AG04449 (cell line): ENCODE measurements around the gene FUBP3.

Experiments used
- CTCF ChIA-PET: fragments of 350-600 bp; formaldehyde crosslinking; extraction: SDS; loops from one replicate; lab custom pipeline; 2021; ENCODE audit warnings: antibody characterized with exemption; lab: Yijun Ruan, JAX
- POLR2A ChIA-PET: fragments of 400-600, 350-600 bp; formaldehyde crosslinking; extraction: SDS; loops from one replicate; lab custom pipeline; 2020; ENCODE audit warnings: antibody characterized with exemption, inconsistent platforms; lab: Yijun Ruan, JAX
- DNase-seq: peaks from one replicate; pipeline ENCODE4 v3.0.0-alpha.2; 2010; ENCODE audit warnings: low read depth, low spot score
- H3K4me3 ChIP-seq: 2 replicates; pipeline ENCODE4 v1.5.1; 2011; ENCODE audit warnings: low read depth, mild to moderate bottlenecking, control low read depth, low read length
- TF ChIP-seq, protein P1 (sequence below): IDR thresholded peaks from one replicate; pipeline ENCODE4 v1.5.1; 2011; ENCODE audit warnings: mild to moderate bottlenecking, moderate library complexity, low read length, control low read depth, inconsistent platforms; ENCODE audit not compliant: insufficient read depth; ENCODE audit errors: missing control alignments

FUBP3 gene

GRCh38 chr9:130597228-130597627 lies 17.9 kb downstream of the FUBP3 start:
- POLR2A ChIA-PET: no interaction called here
- TF ChIP-seq, protein P1, sequence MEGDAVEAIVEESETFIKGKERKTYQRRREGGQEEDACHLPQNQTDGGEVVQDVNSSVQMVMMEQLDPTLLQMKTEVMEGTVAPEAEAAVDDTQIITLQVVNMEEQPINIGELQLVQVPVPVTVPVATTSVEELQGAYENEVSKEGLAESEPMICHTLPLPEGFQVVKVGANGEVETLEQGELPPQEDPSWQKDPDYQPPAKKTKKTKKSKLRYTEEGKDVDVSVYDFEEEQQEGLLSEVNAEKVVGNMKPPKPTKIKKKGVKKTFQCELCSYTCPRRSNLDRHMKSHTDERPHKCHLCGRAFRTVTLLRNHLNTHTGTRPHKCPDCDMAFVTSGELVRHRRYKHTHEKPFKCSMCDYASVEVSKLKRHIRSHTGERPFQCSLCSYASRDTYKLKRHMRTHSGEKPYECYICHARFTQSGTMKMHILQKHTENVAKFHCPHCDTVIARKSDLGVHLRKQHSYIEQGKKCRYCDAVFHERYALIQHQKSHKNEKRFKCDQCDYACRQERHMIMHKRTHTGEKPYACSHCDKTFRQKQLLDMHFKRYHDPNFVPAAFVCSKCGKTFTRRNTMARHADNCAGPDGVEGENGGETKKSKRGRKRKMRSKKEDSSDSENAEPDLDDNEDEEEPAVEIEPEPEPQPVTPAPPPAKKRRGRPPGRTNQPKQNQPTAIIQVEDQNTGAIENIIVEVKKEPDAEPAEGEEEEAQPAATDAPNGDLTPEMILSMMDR: no peak
- H3K4me3 ChIP-seq: no peak overlapping the region
- CTCF ChIA-PET: no interaction called here
- DNase-seq: no peak

- no peak for DNase-seq
Observed at GRCh38 chr9:130598188-130598587, 18.8 kb downstream of the FUBP3 start.

DNA sequence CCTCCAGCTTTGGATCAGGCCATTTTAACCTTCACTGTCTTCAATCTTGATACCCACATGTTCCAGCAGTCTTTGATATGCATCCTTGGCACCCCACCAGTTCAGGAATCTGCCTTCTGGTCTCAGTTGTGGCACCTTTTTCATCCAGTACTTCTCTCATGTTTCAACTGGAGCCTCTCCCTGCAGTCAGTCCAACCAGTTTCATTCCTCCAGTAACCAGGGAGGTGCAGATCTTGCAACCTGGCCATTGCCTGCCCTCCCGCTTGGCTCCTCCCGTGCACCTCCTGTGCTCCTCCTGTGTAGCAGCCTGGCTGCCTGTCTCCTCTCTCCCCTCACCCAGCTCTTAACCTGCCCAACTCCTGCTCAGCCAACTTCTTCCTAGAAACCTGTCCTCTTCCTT lies 20.2 kb downstream of the FUBP3 start:
- POLR2A ChIA-PET: no interaction called here
- CTCF ChIA-PET: no interaction called here
- H3K4me3 ChIP-seq: no peak overlapping the region

More at GRCh38 chr9:130598188-130598587, 18.8 kb downstream of the FUBP3 start:
- no peak overlapping the region for H3K4me3 ChIP-seq
- TF ChIP-seq, protein P1: no peak
- POLR2A ChIA-PET: no interaction called here
- CTCF ChIA-PET: no interaction called here

DNA sequence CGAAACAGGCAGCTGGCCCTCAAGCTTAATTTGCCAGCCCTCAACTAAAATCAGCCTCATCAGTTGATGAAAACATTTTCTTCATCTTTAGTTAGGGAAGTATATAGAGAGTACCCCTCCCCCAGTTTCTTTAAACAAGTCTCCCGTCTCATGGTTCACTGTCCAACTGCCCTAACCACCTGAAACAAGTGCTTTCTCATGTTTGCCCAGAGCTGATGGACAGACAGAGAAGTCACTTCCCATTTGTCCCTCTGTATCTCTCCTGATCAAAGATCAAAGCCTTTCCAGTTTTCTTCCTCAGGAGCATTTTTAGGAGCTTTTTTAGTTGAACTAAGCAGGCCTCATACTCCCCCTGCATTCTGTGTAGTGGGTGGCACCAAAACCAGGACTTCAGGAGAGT lies 21.7 kb downstream of the FUBP3 start:
- CTCF ChIA-PET: no interaction called here
- DNase-seq: no peak
- no peak overlapping the region for H3K4me3 ChIP-seq
- TF ChIP-seq, protein P1: no peak
- POLR2A ChIA-PET: no interaction called here

More for the DNA sequence above, 20.2 kb downstream of the FUBP3 start:
- TF ChIP-seq, protein P1: no peak
- DNase-seq: no peak

GRCh38 chr9:130604295-130604694 lies 24.9 kb downstream of the FUBP3 start:
- no peak for DNase-seq
- H3K4me3 ChIP-seq: no peak overlapping the region
- TF ChIP-seq, protein P1: no peak
- CTCF ChIA-PET: interaction anchor here (0.8 to 1.4 kb wide), 2 partner anchors 14 to 19 kb away, joined by 3 read pairs; no protein-coding TSS in a partner anchor
- POLR2A ChIA-PET: no interaction called here

GRCh38 chr9:130606887-130607600 lies 27.7 kb downstream of the FUBP3 start:
- POLR2A ChIA-PET: no interaction called here
- H3K4me3 ChIP-seq: no peak overlapping the region
- TF ChIP-seq, protein P1: no peak
- no peak for DNase-seq
- CTCF ChIA-PET: no interaction called here
